ENCODE measurements around the gene TAF9B.

Gene TAF9B

GRCh38 chrX:78123190-78123589, 16.3 kb downstream of the TAF9B start:
- H3K4me3 ChIP-seq (ENCODE audit: low read depth, low read length) = no peak overlapping the region
- TF ChIP-seq, protein P1, sequence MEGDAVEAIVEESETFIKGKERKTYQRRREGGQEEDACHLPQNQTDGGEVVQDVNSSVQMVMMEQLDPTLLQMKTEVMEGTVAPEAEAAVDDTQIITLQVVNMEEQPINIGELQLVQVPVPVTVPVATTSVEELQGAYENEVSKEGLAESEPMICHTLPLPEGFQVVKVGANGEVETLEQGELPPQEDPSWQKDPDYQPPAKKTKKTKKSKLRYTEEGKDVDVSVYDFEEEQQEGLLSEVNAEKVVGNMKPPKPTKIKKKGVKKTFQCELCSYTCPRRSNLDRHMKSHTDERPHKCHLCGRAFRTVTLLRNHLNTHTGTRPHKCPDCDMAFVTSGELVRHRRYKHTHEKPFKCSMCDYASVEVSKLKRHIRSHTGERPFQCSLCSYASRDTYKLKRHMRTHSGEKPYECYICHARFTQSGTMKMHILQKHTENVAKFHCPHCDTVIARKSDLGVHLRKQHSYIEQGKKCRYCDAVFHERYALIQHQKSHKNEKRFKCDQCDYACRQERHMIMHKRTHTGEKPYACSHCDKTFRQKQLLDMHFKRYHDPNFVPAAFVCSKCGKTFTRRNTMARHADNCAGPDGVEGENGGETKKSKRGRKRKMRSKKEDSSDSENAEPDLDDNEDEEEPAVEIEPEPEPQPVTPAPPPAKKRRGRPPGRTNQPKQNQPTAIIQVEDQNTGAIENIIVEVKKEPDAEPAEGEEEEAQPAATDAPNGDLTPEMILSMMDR (IDR thresholded peaks at IDR 0.05; ENCODE audit: low read depth, low read length) = no peak

- TF ChIP-seq, protein P1 (IDR thresholded peaks at IDR 0.05; ENCODE audit: low read depth, low read length) = no peak
Measured at GRCh38 chrX:78119521-78120227, 19.8 kb downstream of the TAF9B start.

GRCh38 chrX:78118628-78119027, 20.8 kb downstream of the TAF9B start:
- TF ChIP-seq, protein P1 (IDR thresholded peaks at IDR 0.05; ENCODE audit: low read depth, low read length) = no peak
- no peak overlapping the region for H3K4me3 ChIP-seq (ENCODE audit: low read depth, low read length)

More at GRCh38 chrX:78119521-78120227, 19.8 kb downstream of the TAF9B start:
- H3K4me3 ChIP-seq (ENCODE audit: low read depth, low read length) = no peak overlapping the region

DNA sequence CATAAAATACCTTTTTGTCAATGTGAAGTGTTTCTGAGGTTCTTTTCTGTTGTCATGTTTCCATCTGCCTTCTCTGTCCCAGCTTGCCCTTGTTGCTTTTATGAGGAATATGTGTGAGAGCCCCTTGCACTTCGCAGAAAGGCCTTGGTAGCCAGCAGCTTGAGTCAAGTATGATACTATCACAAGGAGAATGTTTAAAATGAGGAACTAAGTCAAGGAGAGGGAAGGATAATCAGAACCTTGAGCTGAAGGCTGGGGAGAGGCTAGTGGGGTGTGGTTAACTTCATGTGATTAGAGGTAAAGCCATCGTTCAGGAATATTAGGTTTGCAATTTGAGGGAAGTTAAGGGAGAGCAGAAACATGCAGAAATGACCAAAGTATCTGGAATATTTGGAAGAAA, 22.7 kb downstream of the TAF9B start:
- TF ChIP-seq, protein P1 (IDR thresholded peaks at IDR 0.05; ENCODE audit: low read depth, low read length) = no peak
- H3K4me3 ChIP-seq (ENCODE audit: low read depth, low read length) = no peak overlapping the region

GRCh38 chrX:78116365-78116764, 23.1 kb downstream of the TAF9B start:
- no peak overlapping the region for H3K4me3 ChIP-seq (ENCODE audit: low read depth, low read length)
- TF ChIP-seq, protein P1 (IDR thresholded peaks at IDR 0.05; ENCODE audit: low read depth, low read length) = no peak

DNA sequence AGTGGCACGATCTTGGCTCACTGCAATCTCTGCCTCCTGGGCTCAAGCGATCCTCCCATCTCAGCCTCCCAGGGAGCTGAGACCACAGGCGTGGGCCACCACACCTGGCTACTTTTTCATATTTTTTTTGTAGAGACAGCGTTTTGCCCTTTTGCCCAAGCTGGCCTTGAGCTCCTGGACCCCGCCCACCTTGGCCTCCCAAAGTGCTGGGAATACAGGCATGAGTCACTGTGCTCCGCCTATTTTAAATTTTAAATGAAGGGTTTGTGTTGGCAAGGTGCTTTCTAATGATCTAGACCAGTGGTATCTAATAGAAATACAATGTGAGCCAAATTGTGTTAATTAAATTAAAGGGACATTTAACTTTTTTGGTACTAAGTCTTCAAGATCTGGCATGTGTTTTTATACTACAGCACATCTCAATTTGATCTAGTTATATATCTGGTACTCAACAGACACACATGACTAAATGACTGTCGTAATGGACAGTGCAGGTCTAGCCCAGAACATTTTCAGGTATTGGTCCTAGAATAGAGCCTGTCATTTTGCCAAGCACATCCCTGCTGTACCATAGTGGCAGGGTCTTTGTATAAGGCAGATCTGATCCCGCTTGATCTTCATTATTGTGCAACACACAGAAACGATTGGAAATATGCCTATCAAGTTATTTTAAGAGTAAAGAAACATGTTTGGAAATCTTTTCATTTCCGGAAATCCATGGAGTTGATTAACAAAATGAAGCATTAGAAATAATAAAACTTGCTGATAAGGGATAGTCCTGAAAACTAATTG, 28.1 kb downstream of the TAF9B start:
- no peak overlapping the region for H3K4me3 ChIP-seq (ENCODE audit: low read depth, low read length)
- TF ChIP-seq, protein P1 (IDR thresholded peaks at IDR 0.05; ENCODE audit: low read depth, low read length) = no peak

- H3K4me3 ChIP-seq (ENCODE audit: low read depth, low read length) = no peak overlapping the region
- TF ChIP-seq, protein P1 (IDR thresholded peaks at IDR 0.05; ENCODE audit: low read depth, low read length) = no peak
Measured at GRCh38 chrX:78109458-78109857, 30.0 kb downstream of the TAF9B start.

Data from WI38 (cell line).